ENCODE data around the gene POLN. TPM values are rescaled to one million over a fixed set of nuclear protein-coding genes. Genes with fewer than 3 reads are reported as not detected.
"Not testable (repeated sequence)": the region's sequence is repeated elsewhere in the genome, so short reads cannot be mapped to it uniquely, and the experiment has no call there.

The POLN gene
- total RNA-seq, 1 donor: 2.9 TPM

DNA sequence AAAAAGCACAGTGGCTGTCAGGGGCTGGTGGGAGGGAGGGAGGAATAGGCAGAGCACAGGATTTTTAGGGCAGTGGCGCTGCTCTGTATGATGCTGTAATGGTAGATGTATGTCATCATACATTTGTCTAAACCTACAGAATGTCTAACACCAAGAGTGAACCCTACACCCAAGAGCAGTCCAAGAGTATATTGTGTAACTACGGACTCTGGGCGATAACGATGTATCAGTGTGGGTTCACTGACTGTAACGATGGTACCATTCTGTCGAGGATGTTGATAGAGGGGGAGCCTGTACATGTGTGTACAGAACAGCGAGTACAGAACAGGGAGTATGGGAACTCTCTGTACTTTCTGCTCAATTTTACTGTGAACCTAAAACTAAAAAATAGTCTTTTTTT is 76.5 kb downstream of the POLN start:
- no peaks in the 10 kb centered on the region for H3K4me1 ChIP-seq (ENCODE audit: insufficient read depth, low read length)
- TF ChIP-seq, protein P1, sequence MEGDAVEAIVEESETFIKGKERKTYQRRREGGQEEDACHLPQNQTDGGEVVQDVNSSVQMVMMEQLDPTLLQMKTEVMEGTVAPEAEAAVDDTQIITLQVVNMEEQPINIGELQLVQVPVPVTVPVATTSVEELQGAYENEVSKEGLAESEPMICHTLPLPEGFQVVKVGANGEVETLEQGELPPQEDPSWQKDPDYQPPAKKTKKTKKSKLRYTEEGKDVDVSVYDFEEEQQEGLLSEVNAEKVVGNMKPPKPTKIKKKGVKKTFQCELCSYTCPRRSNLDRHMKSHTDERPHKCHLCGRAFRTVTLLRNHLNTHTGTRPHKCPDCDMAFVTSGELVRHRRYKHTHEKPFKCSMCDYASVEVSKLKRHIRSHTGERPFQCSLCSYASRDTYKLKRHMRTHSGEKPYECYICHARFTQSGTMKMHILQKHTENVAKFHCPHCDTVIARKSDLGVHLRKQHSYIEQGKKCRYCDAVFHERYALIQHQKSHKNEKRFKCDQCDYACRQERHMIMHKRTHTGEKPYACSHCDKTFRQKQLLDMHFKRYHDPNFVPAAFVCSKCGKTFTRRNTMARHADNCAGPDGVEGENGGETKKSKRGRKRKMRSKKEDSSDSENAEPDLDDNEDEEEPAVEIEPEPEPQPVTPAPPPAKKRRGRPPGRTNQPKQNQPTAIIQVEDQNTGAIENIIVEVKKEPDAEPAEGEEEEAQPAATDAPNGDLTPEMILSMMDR (IDR thresholded peaks at IDR 0.05; ENCODE audit: extremely low read depth, low read depth, low read length): no peak
- no peaks in the 10 kb centered on the region for H3K9me3 ChIP-seq (ENCODE audit: low read depth, low read length)
- H3K36me3 ChIP-seq (ENCODE audit: insufficient read depth, low read length): no peaks in the 10 kb centered on the region
- no peaks in the 10 kb centered on the region for H3K79me2 ChIP-seq (ENCODE audit: insufficient read depth, low read length)
- H3K27me3 ChIP-seq (ENCODE audit: insufficient read depth, low read length): no peaks in the 10 kb centered on the region
- no peak overlapping the region for H3K4me3 ChIP-seq (ENCODE audit: insufficient read depth, low read length)
- H3K27ac ChIP-seq (ENCODE audit: low read depth, low read length): no peak overlapping the region
- H2AFZ ChIP-seq (ENCODE audit: low read length): no peak overlapping the region
- no peak for DNase-seq (ENCODE audit: insufficient read length, low spot score, missing footprints)
- H4K20me1 ChIP-seq (ENCODE audit: insufficient read depth, low read length): no peaks in the 10 kb centered on the region
- no peak overlapping the region for H3K4me2 ChIP-seq (ENCODE audit: insufficient read depth, low read length)

DNA sequence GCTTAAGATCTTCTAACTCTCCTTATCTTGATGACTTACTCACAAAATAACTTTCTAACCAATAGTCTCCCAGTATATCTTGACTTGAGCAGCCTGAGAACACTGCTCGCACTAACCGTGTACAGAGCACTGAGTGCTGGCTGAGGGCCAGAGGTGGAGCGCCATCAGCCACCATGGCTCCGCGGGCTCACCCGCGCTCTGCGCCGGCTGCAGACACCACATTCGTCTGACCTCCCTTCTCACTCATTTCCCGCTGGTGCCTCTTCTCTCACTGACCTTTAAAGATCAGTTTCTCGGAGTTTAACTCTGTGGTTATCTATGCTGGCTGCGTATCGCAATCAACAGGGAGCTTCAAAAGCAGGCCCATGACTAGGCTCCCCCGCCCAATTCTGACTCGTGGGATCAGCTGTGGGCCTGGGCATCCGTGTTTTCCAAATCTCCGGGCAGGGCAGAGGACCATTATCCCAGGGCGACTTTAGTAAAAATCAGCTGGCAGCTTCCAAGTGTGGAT is 78.6 kb downstream of the POLN start:
- DNase-seq (ENCODE audit: insufficient read length, low spot score, missing footprints): peak; percentile 88
- Histone ChIP-seq H3K27ac (ENCODE audit: low read depth, low read length) (no peak overlapping the region), H3K4me2 (ENCODE audit: insufficient read depth, low read length) (no peak overlapping the region)

GRCh38 chr4:2161092-2161703 is 80.7 kb downstream of the POLN start:
- not testable (repeated sequence) for H3K4me3 ChIP-seq (ENCODE audit: insufficient read depth, low read length); H3K79me2 ChIP-seq (ENCODE audit: insufficient read depth, low read length); H4K20me1 ChIP-seq (ENCODE audit: insufficient read depth, low read length); H2AFZ ChIP-seq (ENCODE audit: low read length); DNase-seq (ENCODE audit: insufficient read length, low spot score, missing footprints); H3K4me2 ChIP-seq (ENCODE audit: insufficient read depth, low read length); H3K27me3 ChIP-seq (ENCODE audit: insufficient read depth, low read length); H3K9me3 ChIP-seq (ENCODE audit: low read depth, low read length); H3K4me1 ChIP-seq (ENCODE audit: insufficient read depth, low read length); H3K36me3 ChIP-seq (ENCODE audit: insufficient read depth, low read length); H3K27ac ChIP-seq (ENCODE audit: low read depth, low read length)

More for the DNA sequence above, 78.6 kb downstream of the POLN start:
- Histone ChIP-seq H3K36me3 (ENCODE audit: insufficient read depth, low read length) (no peaks in the 10 kb centered on the region), H3K4me1 (ENCODE audit: insufficient read depth, low read length) (no peaks in the 10 kb centered on the region), H3K79me2 (ENCODE audit: insufficient read depth, low read length) (no peaks in the 10 kb centered on the region), H3K9me3 (ENCODE audit: low read depth, low read length) (no peaks in the 10 kb centered on the region), H3K27me3 (ENCODE audit: insufficient read depth, low read length) (no peaks in the 10 kb centered on the region), H3K4me3 (ENCODE audit: insufficient read depth, low read length) (no peak overlapping the region), H2AFZ (ENCODE audit: low read length) (no peak overlapping the region), H4K20me1 (ENCODE audit: insufficient read depth, low read length) (no peaks in the 10 kb centered on the region)
- TF ChIP-seq, protein P1 (IDR thresholded peaks at IDR 0.05; ENCODE audit: extremely low read depth, low read depth, low read length): no peak

- no peaks in the 10 kb centered on the region for H4K20me1 ChIP-seq (ENCODE audit: insufficient read depth, low read length)
- H3K4me1 ChIP-seq (ENCODE audit: insufficient read depth, low read length): no peaks in the 10 kb centered on the region
- no peak for DNase-seq (ENCODE audit: insufficient read length, low spot score, missing footprints)
- no peak overlapping the region for H3K4me3 ChIP-seq (ENCODE audit: insufficient read depth, low read length)
- H3K27me3 ChIP-seq (ENCODE audit: insufficient read depth, low read length): no peaks in the 10 kb centered on the region
- H2AFZ ChIP-seq (ENCODE audit: low read length): no peak overlapping the region
- H3K9me3 ChIP-seq (ENCODE audit: low read depth, low read length): no peaks in the 10 kb centered on the region
- no peaks in the 10 kb centered on the region for H3K79me2 ChIP-seq (ENCODE audit: insufficient read depth, low read length)
- no peaks in the 10 kb centered on the region for H3K36me3 ChIP-seq (ENCODE audit: insufficient read depth, low read length)
- H3K27ac ChIP-seq (ENCODE audit: low read depth, low read length): no peak overlapping the region
- H3K4me2 ChIP-seq (ENCODE audit: insufficient read depth, low read length): no peak overlapping the region
- TF ChIP-seq, protein P1 (IDR thresholded peaks at IDR 0.05; ENCODE audit: extremely low read depth, low read depth, low read length): no peak
These were observed 82.0 kb downstream of the POLN start for GRCh38 chr4:2159931-2160330.
